Measurements from ENCODE around the gene SPDL1.

Gene SPDL1

GRCh38 chr5:169635936-169636335 is 52.4 kb downstream of the SPDL1 start:
- DNase-seq, result no peak

GRCh38 chr5:169636477-169637084 is 53.0 kb downstream of the SPDL1 start:
- DNase-seq, result no peak

GRCh38 chr5:169637085-169637548 is 53.5 kb downstream of the SPDL1 start, which contains the start of gene DOCK2:
Gene DOCK2, plus strand, starts transcription at chr5:169637275. Its CDS starts 52 bp downstream, at chr5:169637327.
- peak; percentile 74 for DNase-seq

GRCh38 chr5:169637549-169638121 is 54.1 kb downstream of the SPDL1 start:
- DNase-seq, result peak; percentile 72

- no peak for DNase-seq
Measured at GRCh38 chr5:169641253-169641652, 57.7 kb downstream of the SPDL1 start.

GRCh38 chr5:169646856-169647255 is 63.3 kb downstream of the SPDL1 start:
- no peak for DNase-seq

- DNase-seq, result peak; percentile 40
Measured at GRCh38 chr5:169647566-169647965, 64.0 kb downstream of the SPDL1 start.

- DNase-seq, result no peak
Measured at GRCh38 chr5:169648725-169649310, 65.2 kb downstream of the SPDL1 start.

- DNase-seq, result no peak
Measured at GRCh38 chr5:169649486-169649885, 65.9 kb downstream of the SPDL1 start.

GRCh38 chr5:169650701-169651331 is 67.2 kb downstream of the SPDL1 start:
- no peak for DNase-seq

- no peak for DNase-seq
Measured at GRCh38 chr5:169651526-169651925, 68.0 kb downstream of the SPDL1 start.

- no peak for DNase-seq
Measured at GRCh38 chr5:169652057-169652456, 68.5 kb downstream of the SPDL1 start.

- DNase-seq, result no peak
Measured at GRCh38 chr5:169653091-169653490, 69.5 kb downstream of the SPDL1 start.

Measured in CD4-positive, alpha-beta T cell treated with Interleukin-15 for 1 hour (primary cell).